Stimulated activated CD4-positive, alpha-beta T cell treated with anti-CD3 and anti-CD28 coated beads, Interleukin-2, amount 100 ng/mL, for 48 hours (primary cell): ENCODE results near the gene SLC4A1AP.
"Not testable (repeated sequence)": the region's sequence is repeated elsewhere in the genome, so short reads cannot be mapped to it uniquely, and the experiment has no call there.

ENCODE experiments used
- DNase-seq, 2 donors: peaks; one replicate each; pipeline ENCODE4 v3.0.0-alpha.2; 2020

Gene SLC4A1AP

GRCh38 chr2:27653397-27653796 lies 10.3 kb upstream of the SLC4A1AP start:
- no peak for DNase-seq

GRCh38 chr2:27655155-27655951 lies 8.3 kb upstream of the SLC4A1AP start:
- no peak for DNase-seq

GRCh38 chr2:27661371-27661770 lies 2.3 kb upstream of the SLC4A1AP start:
- DNase-seq = no peak

GRCh38 chr2:27664154-27664574 lies 475 bp downstream of the SLC4A1AP start:
- DNase-seq = peak in 1 of 2 donors; percentile 8

- no peak for DNase-seq
Observed at GRCh38 chr2:27664622-27665363, 1.1 kb downstream of the SLC4A1AP start.

- DNase-seq = no peak
Observed at GRCh38 chr2:27667446-27667845, 3.8 kb downstream of the SLC4A1AP start.

- DNase-seq = no peak
Observed at GRCh38 chr2:27671235-27671634, 7.5 kb downstream of the SLC4A1AP start.

GRCh38 chr2:27672723-27673486 lies 9.2 kb downstream of the SLC4A1AP start:
- DNase-seq = no peak

GRCh38 chr2:27680571-27680970 lies 16.9 kb downstream of the SLC4A1AP start:
- DNase-seq = no peak

GRCh38 chr2:27681841-27682240 lies 18.2 kb downstream of the SLC4A1AP start:
- no peak for DNase-seq

GRCh38 chr2:27682334-27682771 lies 18.7 kb downstream of the SLC4A1AP start:
- DNase-seq = not testable (repeated sequence)

- peak; percentile 94 to 98 for DNase-seq
Observed at GRCh38 chr2:27683390-27684071, 19.8 kb downstream of the SLC4A1AP start.

GRCh38 chr2:27685006-27685405 lies 21.3 kb downstream of the SLC4A1AP start:
- not testable (repeated sequence) for DNase-seq

GRCh38 chr2:27685577-27685976 lies 21.9 kb downstream of the SLC4A1AP start:
- no peak for DNase-seq

GRCh38 chr2:27687232-27687631 lies 23.5 kb downstream of the SLC4A1AP start:
- no peak for DNase-seq

GRCh38 chr2:27689424-27689823 lies 25.7 kb downstream of the SLC4A1AP start:
- no peak for DNase-seq

GRCh38 chr2:27690052-27690451 lies 26.4 kb downstream of the SLC4A1AP start:
- DNase-seq = no peak

GRCh38 chr2:27697660-27698059 lies 34.0 kb downstream of the SLC4A1AP start:
- no peak for DNase-seq

GRCh38 chr2:27701676-27702075 lies 38.0 kb downstream of the SLC4A1AP start:
- no peak for DNase-seq

- DNase-seq = no peak
Observed at GRCh38 chr2:27702302-27702701, 38.6 kb downstream of the SLC4A1AP start.

GRCh38 chr2:27703638-27704341 lies 40.1 kb downstream of the SLC4A1AP start:
- peak; percentile 86 to 87 for DNase-seq

- no peak for DNase-seq
Observed at GRCh38 chr2:27704342-27704876, 40.7 kb downstream of the SLC4A1AP start.
